GM10847 (cell line): ENCODE results near the gene MACROD2.

Source experiments
- POLR2A ChIP-seq: IDR thresholded peaks from 2 replicates; pipeline ENCODE4 v1.6.1; 2011; ENCODE audit not compliant: insufficient read length; ENCODE audit errors: extremely low read depth

Gene MACROD2

DNA sequence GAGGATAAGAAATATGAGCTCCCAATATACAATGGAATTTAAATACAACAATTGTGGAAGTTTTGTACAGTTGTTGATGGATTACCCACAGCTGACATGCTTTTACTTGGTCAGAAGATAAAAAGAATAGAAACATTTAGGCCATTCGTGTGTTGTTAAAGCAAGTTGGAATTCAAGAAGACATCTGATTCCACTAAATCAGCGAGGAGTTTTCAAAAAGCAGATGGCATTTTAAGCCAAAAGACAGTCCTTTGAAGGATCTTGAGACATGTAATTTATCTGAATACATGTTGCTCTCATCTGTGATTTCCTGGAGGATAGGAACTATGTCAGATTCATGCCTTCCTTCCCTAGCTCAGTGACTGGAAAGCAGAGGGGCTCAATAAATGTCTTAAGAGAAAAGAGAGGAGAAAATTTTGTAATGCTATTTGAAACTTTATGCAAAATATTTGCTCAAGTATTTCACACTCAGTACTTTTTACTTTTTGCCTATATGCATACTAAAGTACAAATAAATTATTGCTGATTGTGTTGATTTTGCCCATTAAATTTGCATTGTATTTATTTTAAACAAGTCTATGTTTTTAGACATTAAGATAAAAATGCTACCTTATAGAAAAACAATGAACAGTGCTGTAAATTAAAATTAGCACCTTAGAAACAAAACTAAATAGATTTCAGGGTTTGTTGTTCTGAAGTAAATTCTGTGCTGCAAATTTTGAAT, 1075.9 kb downstream of the MACROD2 start:
- TF ChIP-seq POLR2A, result no peak

DNA sequence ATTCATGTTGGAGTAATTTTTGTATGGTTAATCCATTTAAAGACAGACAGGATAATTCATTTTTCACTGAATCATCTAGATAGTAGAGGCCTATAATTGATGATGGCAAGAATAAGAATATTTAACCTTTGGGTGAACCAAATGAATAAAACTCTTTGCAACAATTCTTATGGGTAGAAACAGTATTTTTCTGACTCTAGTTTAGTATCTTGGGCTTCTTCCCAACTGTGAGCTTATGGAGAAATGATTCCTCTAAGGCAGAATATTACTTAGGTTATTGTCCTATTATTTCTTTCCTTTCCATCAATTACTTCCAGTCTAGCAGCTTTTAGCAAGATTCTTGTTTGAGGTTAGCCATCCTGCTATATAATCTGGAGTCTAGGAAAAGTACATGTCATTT, 1077.0 kb downstream of the MACROD2 start:
- no peak for TF ChIP-seq POLR2A

DNA sequence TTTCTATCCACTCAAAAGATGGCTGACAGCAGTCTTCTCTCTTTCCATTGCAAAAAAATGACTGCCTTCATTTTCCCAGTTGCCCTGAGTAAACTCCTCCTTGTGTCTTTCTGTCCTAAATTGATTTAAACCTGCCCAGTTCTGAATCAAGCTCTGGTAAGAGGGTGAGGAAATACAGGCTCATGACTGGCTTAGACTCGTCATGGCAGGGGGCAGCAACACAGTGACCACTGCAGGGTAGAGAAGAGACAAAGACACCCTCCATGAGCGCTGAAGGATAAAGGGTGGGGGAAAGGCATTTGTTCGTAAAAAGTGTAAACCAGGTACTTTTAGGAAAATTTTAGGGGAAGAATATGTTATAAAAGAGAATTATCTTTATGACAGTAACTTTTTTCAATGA, 1080.3 kb downstream of the MACROD2 start:
- TF ChIP-seq POLR2A, result no peak

DNA sequence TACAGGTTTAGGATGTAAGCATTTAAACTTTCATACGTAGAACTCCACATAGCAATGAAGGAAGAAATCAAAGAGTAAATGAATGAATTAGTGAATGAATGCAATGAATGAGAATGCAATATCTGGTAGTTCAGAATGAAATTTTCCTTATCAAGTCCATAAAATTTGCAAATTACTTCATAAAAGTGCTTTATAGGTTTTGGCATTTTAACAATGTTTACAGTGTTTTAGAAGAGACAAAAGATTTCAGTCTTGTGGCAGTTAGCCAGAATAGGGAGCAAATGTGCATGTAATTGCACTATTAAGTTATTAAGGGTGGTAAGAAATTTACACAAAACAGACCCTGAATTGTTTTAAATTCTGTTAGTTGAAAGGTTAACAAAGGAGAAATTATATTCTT, 1081.5 kb downstream of the MACROD2 start:
- TF ChIP-seq POLR2A, result no peak

DNA sequence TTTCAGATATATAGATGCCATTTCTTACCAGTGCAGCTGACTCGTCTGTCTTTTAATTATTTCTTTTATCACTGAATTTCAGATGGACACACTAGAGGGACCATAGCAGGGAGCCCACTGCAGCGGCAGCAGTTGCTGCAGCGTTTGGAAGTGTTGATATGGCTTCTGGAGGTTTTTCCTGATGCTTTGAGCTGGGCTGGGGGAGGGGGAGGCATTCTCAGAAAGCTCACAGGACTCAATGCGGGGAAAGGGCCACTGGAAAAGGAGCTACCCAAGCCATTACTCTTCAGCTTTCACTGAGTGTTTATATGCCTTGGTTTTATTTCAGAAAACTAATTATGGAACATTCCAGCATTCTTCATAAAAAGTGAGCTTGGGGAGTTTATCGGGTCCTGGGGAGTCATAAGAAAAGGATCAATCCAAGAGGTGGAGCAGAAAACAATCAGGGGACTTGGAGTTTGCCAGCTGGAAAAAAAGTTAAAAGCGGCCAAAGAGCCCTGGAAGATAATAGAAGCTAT, 1082.5 kb downstream of the MACROD2 start:
- TF ChIP-seq POLR2A, result no peak

DNA sequence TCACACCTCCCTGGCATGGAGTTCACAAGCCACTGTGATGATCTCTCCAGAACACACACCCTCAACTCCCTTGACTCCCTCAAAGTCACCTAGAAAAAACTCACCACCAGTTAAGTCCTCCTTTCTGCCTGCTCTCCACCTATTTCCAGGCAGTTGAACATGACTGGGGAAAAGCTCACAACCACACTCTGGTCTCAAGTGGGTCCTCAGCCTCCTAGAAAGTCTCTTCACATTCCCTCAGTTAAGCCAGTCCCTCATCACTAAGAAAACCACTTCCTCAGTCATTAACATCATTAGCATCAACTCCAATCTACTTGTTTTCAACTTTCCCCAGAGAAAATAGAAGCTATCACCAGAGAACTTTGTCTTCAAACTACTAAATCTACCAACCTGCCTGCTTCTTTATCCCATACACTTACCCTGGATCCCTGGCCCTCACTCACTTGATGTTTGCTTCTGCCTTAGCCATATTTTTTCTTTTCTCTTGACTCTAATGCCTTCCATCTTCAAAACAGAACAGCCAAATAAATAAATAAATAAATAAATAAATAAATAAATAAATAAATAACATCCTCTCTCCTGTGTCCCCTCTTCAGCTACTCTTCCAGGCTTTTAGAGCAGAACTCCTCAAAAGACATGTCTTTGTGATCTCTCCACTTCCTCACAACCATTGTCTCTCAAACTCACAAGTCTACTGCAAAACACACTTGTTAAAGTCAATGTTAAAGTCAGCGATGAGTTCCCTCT, 1084.5 kb downstream of the MACROD2 start:
- TF ChIP-seq POLR2A, result no peak

DNA sequence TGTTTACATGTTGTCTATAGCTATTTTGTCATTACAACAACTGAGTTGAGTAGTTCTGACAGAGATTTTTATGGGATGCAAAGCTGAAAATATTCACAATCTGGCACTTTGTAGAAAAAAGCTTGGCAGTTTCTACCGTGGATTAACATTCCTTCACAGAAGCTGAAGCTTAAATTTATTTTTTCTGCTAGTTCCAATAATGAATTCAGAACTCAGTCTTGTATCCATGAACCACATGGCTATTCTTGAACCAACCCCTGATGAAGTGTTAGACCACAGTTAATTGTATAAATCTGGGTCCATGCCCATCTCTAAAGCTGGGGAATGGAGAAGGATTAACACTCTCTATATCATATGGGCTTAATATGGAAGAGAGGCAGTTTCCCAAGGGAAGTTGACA, 1085.9 kb downstream of the MACROD2 start:
- no peak for TF ChIP-seq POLR2A

DNA sequence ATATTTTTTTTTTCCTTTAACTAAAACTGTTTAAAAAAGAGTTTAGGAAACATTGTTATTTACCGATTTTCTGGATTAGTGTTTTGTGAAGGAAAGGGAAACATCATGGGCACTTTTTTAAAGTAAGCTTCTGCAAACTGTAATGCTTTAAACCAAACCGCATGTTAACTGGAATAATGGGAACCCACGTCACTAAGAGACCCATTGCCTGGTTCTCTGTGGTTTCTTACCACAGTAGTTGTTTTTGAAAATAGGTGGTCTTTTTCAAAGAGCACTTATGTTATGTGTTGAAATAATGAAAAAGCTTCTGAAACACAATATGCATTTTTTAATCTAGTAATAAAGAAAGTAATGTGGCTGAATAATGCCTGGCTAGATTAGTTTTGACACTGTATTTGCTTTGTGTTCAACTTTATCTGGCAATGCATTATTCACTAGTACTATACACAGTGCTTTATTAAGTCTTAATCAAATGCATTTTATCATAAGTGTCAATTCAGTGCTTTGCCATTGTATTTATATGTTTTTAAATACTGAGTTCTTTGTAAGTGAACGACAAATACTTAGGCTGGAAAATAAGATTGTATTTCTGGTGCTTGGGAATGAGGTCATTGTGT, 1096.2 kb downstream of the MACROD2 start:
- no peak for TF ChIP-seq POLR2A

DNA sequence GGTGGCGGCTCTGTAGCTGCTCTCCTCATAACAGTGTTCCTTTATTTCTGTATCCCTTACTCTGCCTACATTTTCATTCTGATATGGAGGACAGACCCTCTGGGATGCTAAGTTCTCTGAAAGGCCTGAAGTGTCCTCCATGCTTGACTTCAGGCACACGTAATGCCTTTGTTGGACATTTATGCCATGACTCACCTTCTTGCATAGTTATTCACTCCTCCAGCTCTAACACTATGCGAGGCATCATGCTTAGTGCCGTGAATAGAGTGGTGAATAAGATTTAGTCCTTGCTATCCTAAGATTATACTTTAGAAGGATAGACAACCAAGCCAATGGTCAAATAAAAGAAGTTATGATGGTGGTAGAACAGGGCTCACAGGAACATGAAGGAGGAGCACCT, 1103.0 kb downstream of the MACROD2 start:
- no peak for TF ChIP-seq POLR2A

DNA sequence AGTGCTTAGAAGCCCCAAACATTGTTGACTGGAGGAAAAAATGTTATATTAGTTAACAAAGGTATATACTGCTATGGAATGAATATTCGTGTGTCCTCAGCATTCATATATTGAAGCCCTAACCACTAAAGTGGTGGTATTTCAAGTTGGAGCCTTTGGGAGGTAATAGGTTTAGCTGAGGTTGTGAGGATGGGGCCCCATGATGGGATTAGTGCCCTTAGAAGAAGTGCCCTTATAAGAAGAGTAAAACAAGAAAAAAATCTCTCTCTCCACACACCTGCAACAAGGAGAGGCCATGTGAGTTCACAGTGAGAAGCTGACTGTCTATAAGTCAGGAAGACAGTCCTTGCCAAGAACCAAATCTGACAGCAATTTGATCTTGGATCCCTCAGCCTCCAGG, 1103.8 kb downstream of the MACROD2 start:
- no peak for TF ChIP-seq POLR2A

DNA sequence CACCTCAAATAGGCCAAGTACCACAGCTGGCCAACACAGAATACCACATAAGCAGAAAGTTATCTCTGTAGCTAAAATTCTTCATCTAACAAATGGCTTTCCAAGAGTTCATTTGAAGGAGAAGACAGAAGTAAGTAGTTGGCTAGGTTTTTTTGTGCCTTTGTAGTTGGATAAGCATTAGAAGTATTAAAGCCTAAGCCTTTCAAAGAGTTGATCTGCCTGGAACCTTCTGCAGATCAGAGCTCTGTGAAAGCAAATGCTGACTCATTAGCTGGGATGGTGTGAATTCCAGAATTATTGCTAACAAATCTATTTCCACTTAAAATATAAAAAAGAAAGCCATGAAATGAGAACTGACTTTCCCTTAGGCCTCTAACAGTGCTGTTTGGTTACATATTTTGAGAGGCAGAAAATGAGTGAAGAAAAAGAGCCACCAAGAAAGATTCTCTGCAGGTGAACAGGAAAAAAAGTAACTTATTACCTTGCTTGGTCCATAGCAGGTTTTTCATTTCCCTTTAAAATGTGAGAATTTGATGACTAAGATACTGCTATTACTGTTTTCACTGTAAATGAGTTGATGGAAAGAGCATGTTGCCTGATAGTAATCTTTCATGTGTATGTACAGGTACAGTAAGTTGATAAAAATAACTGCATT, 1105.3 kb downstream of the MACROD2 start:
- no peak for TF ChIP-seq POLR2A

DNA sequence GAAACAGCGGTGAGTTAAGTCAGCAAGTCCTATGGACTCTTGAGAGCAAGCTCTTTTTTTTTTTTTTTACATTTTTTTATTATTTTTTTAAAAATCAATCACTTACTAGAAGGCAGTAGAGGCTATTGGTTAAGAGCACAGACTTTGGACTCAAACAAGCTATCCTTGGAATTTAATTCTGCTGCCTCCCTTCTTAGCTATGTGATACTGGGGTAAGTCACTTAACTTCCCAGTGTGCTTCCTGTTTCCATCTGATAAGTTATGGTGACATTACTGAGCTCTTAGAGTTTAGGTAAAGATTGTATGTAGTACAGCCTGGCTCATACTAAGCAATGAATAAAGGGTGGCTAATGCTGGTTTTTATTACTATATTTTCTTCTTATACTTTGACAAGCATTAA, 1112.6 kb downstream of the MACROD2 start:
- TF ChIP-seq POLR2A, result no peak

DNA sequence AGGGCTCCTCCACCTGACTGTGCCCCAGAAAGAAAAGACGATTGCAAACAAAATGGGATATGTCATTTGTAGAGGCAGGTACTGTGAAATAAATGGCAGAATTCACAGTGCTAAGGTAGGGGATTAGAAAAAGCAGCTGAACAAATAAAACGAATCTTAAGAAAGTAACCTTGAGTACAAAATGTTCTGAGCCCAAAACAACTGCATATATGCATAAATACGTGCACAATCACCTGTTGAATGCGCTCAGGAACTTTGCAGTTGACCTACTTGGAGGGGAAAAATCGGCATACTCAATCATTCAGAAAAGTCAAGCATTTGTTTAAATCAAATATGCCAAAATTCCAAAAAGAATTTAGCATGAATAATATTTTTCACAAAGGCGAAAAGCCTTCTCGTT, 1114.2 kb downstream of the MACROD2 start:
- no peak for TF ChIP-seq POLR2A

DNA sequence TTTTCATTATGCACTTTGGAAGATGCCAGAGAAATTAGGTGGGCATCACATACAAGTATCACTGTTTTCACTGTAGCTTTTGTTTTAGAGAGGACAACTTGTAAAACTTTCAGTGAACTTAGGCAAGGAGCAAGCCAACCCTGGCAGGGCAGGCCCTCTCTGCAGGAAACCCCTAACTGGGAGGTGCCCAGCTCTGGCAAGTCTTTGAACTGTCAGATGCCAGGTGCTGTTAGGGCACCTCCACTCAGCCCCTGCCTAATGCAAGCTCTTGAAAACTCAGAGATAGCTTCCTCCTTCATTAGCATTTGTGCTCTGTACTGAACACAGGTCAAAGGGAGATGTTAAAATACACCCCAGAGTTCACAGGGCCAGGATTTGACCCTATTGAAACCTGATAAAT, 1116.3 kb downstream of the MACROD2 start:
- no peak for TF ChIP-seq POLR2A

DNA sequence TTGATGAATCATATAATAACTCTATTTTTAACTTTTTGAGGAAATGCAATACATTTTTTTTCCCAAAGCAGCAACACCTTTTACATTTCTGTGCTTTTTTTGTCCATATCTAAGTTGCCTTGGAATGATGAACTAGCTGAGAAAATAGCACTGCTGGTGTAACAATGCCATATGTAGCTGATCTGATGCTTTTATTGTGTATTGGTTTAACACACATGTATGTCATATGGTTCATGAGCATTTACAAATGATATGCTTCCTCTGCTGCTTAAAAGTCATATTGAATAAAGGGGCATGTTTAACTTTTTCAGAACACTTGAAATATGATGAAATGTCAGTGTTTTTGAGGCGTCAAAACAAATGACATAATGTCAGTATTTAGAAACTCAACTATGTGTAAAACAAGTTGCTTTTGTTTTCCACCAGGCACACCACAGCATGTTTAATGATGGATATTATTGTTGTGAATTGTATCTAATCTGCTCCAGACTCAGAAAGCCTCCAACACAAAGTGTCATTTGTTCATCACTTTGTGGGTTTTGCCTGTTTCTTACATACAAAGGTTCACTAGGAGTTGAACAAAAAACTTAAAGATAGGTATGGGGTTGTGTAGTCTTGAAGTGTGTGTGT, 1117.9 kb downstream of the MACROD2 start:
- no peak for TF ChIP-seq POLR2A
